NCI-H1436 treated with DMSO at 0.1 percent for 48 hours (cell line): ENCODE measurements around the gene CDK5.
"Not testable (repeated sequence)": the region's sequence is repeated elsewhere in the genome, so short reads cannot be mapped to it uniquely, and the experiment has no call there.

ENCODE experiments used
- DNase-seq: peaks from one replicate; lab custom pipeline; 2025; lab: John Stamatoyannopoulos, UW

CDK5 gene

GRCh38 chr7:151033864-151034249 lies 23.8 kb downstream of the CDK5 start:
- DNase-seq, result no peak

GRCh38 chr7:151032936-151033863 lies 24.5 kb downstream of the CDK5 start:
- DNase-seq, result no peak

GRCh38 chr7:151031011-151031410 lies 26.7 kb downstream of the CDK5 start:
- no peak for DNase-seq

GRCh38 chr7:151028948-151029501 lies 28.7 kb downstream of the CDK5 start:
- DNase-seq, result no peak

GRCh38 chr7:151028131-151028947 lies 29.4 kb downstream of the CDK5 start, which contains the start of gene ABCB8:
ABCB8 (plus strand) TSS chr7:151028450; CDS start chr7:151028516, 66 bp downstream.
- peak; percentile 90 for DNase-seq

GRCh38 chr7:151027728-151028130 lies 30.0 kb downstream of the CDK5 start:
- not testable (repeated sequence) for DNase-seq

- DNase-seq, result not testable (repeated sequence)
Measured at GRCh38 chr7:151026771-151027727, 30.6 kb downstream of the CDK5 start.

GRCh38 chr7:151025924-151026671 lies 31.6 kb downstream of the CDK5 start:
- DNase-seq, result no peak

GRCh38 chr7:151024435-151025056 lies 33.2 kb downstream of the CDK5 start, which contains the start of gene ATG9B:
ATG9B (minus strand) TSS chr7:151024494; CDS start chr7:151024423, 71 bp downstream.
- DNase-seq, result no peak

- DNase-seq, result no peak
Measured at GRCh38 chr7:151023232-151023631, 34.5 kb downstream of the CDK5 start.

- no peak for DNase-seq
Measured at GRCh38 chr7:151020231-151020630, 37.5 kb downstream of the CDK5 start.

GRCh38 chr7:151019130-151019447 lies 38.6 kb downstream of the CDK5 start:
- no peak for DNase-seq

GRCh38 chr7:151018421-151019129 lies 39.1 kb downstream of the CDK5 start:
- no peak for DNase-seq

- no peak for DNase-seq
Measured at GRCh38 chr7:151017953-151018420, 39.7 kb downstream of the CDK5 start.

GRCh38 chr7:151017370-151017952 lies 40.2 kb downstream of the CDK5 start:
- no peak for DNase-seq

GRCh38 chr7:151016942-151017341 lies 40.8 kb downstream of the CDK5 start:
- DNase-seq, result no peak

GRCh38 chr7:151016505-151016904 lies 41.2 kb downstream of the CDK5 start:
- no peak for DNase-seq

- no peak for DNase-seq
Measured at GRCh38 chr7:151015967-151016366, 41.7 kb downstream of the CDK5 start.

GRCh38 chr7:151014950-151015349 lies 42.7 kb downstream of the CDK5 start:
- DNase-seq, result no peak
